Right cardiac atrium (tissue), 5 donors: Measurements from ENCODE around the gene PPFIA3. TPM values are rescaled to one million over a fixed set of nuclear protein-coding genes. Genes with fewer than 3 reads are reported as not detected.
"Not testable (repeated sequence)": the region's sequence is repeated elsewhere in the genome, so short reads cannot be mapped to it uniquely, and the experiment has no call there.

Experiments
- ATAC-seq, 2 donors: fragments of 200-7000 bp; cut with Tn5 transposase; one replicate each; pipeline versions ENCODE4 v1.8.0 to v1.9.1; 2020; ENCODE audit warnings: moderate library complexity in 2 of 2, mild to moderate bottlenecking in 1 of 2
- DNase-seq, 3 donors: peaks; one replicate each; pipeline ENCODE4 v3.0.0-alpha.2; 2020
- H3K27ac ChIP-seq: one replicate; pipeline ENCODE4 v1.5.1; 2013; ENCODE audit warnings: mild to moderate bottlenecking, low read length, control low read depth, moderate library complexity
- H3K27me3 ChIP-seq: one replicate; pipeline ENCODE4 v1.6.1; 2013; ENCODE audit not compliant: control insufficient read depth, insufficient read depth
- H3K4me1 ChIP-seq: one replicate; pipeline ENCODE4 v1.6.1; 2013; ENCODE audit warnings: low read length; ENCODE audit not compliant: control insufficient read depth, insufficient read depth
- H3K4me3 ChIP-seq: one replicate; pipeline ENCODE4 v1.5.1; 2013; ENCODE audit warnings: low read length, control low read depth
- H3K9me3 ChIP-seq: one replicate; pipeline ENCODE4 v1.6.1; 2013; ENCODE audit warnings: low read length; ENCODE audit not compliant: control insufficient read depth
- WGBS: extraction: QIAGEN DNeasy Blood & Tissue Kit; methylation state at CpG from one replicate; pipeline ENCODE4 v1.1.7; 2013; 5-methylcytosine and 5-hydroxymethylcytosine counted together
- intact Hi-C, 4 donors: fragments of 100-400 bp; cut with DNase I; formaldehyde crosslinking; loops; one replicate each; pipeline versions ENCODE4 v1.11.0 to v1.14.0; 2022 to 2023
- polyA plus RNA-seq: library from polyadenylated mRNA; stranded (reverse); fragments of 200-250 nt; gene quantifications from one replicate; pipeline ENCODE4 v1.2.3, GENCODE V29; 2013
- total RNA-seq, 4 donors: library from RNA; stranded (reverse); fragmentation: NEBNext Ultra II Directional; extraction: Animal tissue kit (Norgen Biotek cat#: 25700); gene quantifications; one replicate each; pipeline ENCODE4 v1.2.1, GENCODE V29; 2021
- donor health status: healthy with polysubstance abuse.
- donor health status: DM: no; HTN: yes; CAD: no.
- donor health status: DM: no; HTN: no; CAD: no.
- donor health status: DM: no; HTN: yes; CAD: no; lungs with severe emphysema.
- donor health status: DM: yes; HTN: yes; CAD: no.

The PPFIA3 gene
- total and polyA plus RNA-seq, 5 donors, result 9.5 to 13.2 (median 11.3) TPM

DNA sequence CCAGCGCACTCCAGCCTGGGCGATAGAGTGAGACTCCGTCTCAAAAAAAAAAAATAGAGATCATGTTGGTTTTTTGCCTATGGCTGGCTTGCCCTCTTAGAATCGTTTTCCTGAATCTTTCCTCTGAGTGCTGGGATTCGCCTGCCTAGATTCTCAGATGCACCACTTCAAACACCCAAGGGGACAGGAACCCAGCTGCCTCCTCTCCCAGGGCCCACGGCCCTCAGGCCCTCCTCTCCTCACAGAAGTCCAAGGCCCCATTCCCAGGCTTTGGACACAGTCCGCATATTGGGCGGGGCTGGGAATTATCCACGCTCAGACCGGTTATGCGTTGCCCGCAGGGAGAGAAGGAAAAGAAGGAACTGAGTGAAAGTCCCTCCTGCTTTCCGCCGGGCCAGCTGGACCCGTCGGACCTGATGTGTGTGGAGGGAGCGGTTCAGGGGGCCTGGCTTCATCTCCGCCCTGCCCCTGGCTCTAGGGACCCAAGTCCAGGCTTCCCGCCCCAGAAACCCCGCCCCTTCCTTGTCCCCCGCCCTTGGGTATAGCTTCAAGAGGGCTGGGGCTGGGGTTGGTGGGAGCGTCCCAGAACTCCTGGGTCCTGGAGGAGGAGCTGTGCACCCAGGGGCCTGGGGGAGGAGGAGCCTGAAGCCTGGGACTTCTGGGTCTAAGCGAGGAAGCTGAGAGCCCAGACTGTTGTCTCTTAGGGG, 5.8 kb downstream of the PPFIA3 start:
- H3K4me3 ChIP-seq, result no peak overlapping the region
- 35% methylated on average over 23 of the region's 23 CpGs for WGBS
- H3K4me1 ChIP-seq, result peaks cover 2% of the 10 kb centered on the region
- H3K27ac ChIP-seq, result no peak overlapping the region
- peak; percentile 44 to 79 (median 78) for DNase-seq
- ATAC-seq, result no peak
- intact Hi-C loops, result no loop called here
- no peaks in the 10 kb centered on the region for H3K9me3 ChIP-seq
- H3K27me3 ChIP-seq, result no peaks in the 10 kb centered on the region

DNA sequence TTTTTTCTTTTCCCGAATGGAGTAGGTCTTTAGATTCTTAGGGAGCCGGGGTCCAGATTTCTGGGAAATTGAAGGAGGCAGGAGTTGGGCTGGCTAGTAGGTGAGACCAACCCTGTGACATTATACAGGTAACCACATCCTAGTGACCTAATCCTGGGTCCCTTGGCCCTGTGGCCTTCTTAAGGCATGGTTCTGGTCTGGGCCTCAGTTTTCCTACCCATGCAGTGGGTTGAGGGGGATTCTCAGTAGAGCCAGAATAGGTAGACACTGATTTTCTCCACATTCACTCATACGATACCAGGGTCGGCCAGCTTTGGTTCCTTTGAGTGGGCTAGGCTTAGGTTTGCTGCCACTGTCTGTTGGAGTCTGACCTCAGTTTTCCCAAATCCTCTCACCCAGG, 7.2 kb downstream of the PPFIA3 start:
- DNase-seq, result peak in 1 of 3 donors; percentile 16
- intact Hi-C loops, result no loop called here
- ATAC-seq, result no peak
- Histone ChIP-seq H3K27ac (no peak overlapping the region), H3K4me3 (no peak overlapping the region), H3K4me1 (peaks cover 2% of the 10 kb centered on the region), H3K27me3 (no peaks in the 10 kb centered on the region), H3K9me3 (no peaks in the 10 kb centered on the region)
- 74% methylated on average over 4 of the region's 4 CpGs for WGBS

DNA sequence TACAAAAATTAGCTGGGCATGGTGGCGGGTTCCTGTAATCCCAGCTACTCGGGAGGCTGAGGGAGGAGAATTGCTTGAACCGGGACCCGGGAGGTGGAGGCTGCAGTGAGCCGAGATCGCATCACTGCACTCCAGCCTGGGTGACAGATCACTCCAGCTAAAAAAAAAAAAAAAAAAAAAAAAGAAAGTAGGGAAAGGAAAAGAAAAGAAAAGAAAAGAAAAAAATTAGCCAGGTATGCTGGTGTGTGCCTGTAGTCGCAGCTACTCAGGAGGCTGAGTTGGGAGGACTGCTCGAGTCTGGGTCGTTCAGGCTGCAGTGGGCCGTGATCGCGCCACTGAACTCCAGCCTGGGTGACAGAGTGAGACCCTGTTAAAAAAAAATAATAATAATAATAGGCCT, 7.9 kb downstream of the PPFIA3 start:
- intact Hi-C loops, H3K27me3 ChIP-seq, H3K9me3 ChIP-seq, H3K4me3 ChIP-seq, DNase-seq, ATAC-seq, H3K27ac ChIP-seq, H3K4me1 ChIP-seq: not testable (repeated sequence)
- WGBS, result 97% methylated on average over 12 of the region's 12 CpGs

DNA sequence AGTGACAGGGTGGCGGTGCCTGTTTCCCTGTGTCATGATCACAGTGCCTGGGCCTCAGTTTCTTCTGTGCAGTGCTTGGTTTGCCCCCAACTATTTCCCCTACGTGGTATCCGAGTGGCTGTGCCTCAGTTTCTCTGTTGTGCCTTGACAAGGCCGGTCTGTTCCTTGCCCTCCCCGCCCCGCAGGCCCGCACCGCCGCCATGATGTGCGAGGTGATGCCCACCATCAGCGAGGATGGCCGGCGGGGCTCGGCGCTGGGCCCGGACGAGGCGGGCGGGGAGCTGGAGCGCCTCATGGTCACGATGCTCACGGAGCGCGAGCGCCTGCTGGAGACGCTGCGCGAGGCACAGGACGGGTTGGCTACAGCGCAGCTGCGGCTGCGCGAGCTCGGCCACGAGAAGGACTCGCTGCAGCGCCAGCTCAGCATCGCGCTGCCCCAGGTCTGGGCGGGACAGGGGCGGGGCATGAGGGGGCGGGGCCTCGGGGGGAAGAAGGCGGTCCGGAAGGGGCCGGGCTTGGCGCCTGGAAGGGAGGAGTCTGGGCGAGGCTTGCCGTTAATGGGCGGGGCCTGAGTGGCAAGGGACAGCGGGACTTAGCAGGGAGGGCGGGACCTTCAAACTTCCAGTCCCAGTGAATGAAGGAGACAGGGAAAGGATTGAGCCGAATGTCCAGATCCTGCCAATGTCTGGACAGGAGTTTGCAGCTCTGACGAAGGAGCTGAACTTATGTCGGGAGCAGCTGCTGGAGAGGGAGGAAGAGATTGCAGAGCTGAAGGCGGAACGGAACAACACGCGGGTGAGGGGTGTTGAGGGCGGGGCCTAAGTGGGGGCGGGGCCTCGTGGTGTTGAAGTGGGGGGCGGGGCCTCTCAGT, 8.6 kb downstream of the PPFIA3 start:
- peak; percentile 97 for ATAC-seq
- intact Hi-C loops, result no loop called here

DNA sequence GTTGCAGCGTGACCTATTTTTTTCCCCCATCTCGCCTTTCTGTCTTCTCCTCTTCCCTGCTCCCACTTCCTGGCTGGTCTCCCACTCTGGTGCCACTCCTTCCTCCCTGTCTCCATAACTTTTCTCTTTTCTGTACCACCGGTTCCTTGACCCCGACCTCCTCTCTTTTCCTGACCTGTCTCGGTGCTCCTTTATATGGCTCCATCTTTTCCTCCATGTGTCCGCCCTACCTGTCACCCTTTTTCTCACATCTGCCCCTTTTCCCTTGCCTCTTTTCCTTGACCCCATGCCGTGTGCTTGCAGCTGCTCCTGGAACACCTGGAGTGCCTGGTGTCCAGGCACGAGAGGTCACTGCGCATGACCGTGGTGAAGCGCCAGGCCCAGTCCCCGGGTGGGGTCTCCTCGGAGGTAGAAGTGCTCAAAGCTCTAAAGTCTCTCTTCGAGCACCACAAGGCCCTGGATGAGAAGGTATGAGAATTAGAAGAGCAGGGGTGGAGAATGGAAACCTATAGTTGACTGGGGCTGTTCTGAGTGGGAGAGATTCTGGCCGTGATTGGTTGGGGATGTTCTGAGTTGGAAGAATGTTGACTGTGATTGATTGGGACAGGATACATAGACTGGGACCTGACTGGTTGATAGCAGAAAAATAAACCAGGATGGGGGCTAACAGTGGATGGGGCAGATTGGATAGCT, 9.3 kb downstream of the PPFIA3 start:
- intact Hi-C loops, result no loop called here
- no peaks in the 10 kb centered on the region for H3K27me3 ChIP-seq
- H3K4me1 ChIP-seq, result peaks cover 2% of the 10 kb centered on the region
- WGBS, result 66% methylated on average over 15 of the region's 15 CpGs
- no peaks in the 10 kb centered on the region for H3K9me3 ChIP-seq
- ATAC-seq (no peak), DNase-seq (peak in 1 of 3 donors; percentile 46)
- no peak overlapping the region for H3K27ac ChIP-seq
- H3K4me3 ChIP-seq, result peak overlapping the region; percentile 26

More for the DNA sequence above, 8.6 kb downstream of the PPFIA3 start:
- Histone ChIP-seq H3K4me3 (peak overlapping the region; percentile 26), H3K4me1 (peaks cover 2% of the 10 kb centered on the region), H3K27ac (no peak overlapping the region), H3K9me3 (no peaks in the 10 kb centered on the region), H3K27me3 (no peaks in the 10 kb centered on the region)
- 3% methylated on average over 63 of the region's 63 CpGs for WGBS
- peak; percentile 97 to 99 (median 97) for DNase-seq

DNA sequence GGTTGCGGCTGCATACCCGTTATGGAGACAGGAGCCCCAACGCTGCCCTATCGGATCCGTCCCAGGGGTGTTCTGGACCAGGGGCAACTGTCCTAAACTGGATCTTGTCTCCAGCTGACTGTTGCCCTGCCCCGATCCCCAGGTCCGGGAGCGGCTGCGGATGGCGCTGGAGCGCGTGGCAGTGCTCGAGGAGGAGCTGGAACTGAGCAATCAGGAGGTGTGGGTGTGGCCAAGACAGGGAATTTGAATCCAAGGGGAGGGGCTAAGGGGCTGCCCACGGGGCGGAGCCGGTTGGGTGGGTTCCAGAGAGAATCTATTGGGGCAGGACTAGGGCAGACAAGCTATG, 9.9 kb downstream of the PPFIA3 start:
- intact Hi-C loops, result no loop called here
- Histone ChIP-seq H3K4me1 (peaks cover 2% of the 10 kb centered on the region), H3K27me3 (no peaks in the 10 kb centered on the region), H3K4me3 (no peak overlapping the region), H3K27ac (no peak overlapping the region), H3K9me3 (no peaks in the 10 kb centered on the region)
- ATAC-seq, result no peak
- 65% methylated on average over 16 of the region's 16 CpGs for WGBS
- peak in 2 of 3 donors; percentile 59 to 77 for DNase-seq

DNA sequence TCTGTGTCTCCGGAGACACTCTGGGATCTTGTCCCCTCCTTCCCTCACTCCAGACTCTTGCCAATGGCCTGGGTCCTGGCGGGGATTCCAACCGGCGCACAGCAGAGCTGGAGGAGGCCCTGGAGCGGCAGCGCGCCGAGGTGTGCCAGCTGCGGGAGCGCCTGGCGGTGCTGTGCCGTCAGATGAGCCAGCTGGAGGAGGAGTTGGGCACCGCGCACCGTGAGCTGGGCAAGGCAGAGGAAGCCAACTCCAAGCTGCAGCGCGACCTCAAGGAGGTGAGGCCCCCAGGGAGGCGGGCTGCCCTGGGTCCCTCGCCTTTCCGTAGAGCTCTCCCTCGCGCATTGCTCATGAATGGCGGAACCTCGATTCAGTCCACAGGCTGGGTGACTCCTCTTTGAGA, 11.0 kb downstream of the PPFIA3 start:
- intact Hi-C loops, result no loop called here
- no peaks in the 10 kb centered on the region for H3K9me3 ChIP-seq
- H3K27ac ChIP-seq, result no peak overlapping the region
- ATAC-seq, result no peak
- WGBS, result 92% methylated on average over 24 of the region's 24 CpGs
- DNase-seq, result peak in 1 of 3 donors; percentile 45
- peaks cover 2% of the 10 kb centered on the region for H3K4me1 ChIP-seq
- no peak overlapping the region for H3K4me3 ChIP-seq
- no peaks in the 10 kb centered on the region for H3K27me3 ChIP-seq

DNA sequence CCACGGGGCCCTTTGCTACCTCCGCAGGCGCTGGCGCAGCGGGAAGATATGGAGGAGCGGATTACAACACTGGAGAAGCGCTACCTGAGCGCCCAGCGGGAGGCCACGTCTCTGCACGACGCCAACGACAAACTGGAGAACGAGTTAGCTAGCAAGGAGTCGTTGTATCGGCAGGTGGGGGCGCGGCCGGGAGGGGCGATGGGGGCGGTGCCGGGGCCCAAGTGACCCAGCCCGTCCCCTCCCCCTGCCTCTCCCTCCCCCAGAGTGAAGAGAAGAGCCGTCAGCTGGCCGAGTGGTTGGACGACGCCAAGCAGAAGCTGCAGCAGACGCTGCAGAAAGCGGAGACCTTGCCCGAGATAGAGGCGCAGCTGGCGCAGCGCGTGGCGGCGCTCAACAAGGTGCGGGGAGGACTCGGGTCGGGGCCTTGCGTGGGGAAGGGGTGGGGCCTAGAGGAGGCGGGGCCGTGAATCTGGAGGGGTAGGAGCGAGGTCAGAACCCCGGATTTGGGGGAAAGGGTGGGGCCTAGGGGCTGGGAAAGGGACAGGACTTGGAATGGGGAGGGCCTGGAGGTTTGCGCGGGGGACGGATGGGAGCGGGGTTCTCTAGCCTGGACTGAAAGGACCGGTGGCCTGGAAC, 13.7 kb downstream of the PPFIA3 start:
- Histone ChIP-seq H3K4me3 (peak overlapping the region; percentile 4), H3K4me1 (no peaks in the 10 kb centered on the region), H3K27ac (no peak overlapping the region)

DNA sequence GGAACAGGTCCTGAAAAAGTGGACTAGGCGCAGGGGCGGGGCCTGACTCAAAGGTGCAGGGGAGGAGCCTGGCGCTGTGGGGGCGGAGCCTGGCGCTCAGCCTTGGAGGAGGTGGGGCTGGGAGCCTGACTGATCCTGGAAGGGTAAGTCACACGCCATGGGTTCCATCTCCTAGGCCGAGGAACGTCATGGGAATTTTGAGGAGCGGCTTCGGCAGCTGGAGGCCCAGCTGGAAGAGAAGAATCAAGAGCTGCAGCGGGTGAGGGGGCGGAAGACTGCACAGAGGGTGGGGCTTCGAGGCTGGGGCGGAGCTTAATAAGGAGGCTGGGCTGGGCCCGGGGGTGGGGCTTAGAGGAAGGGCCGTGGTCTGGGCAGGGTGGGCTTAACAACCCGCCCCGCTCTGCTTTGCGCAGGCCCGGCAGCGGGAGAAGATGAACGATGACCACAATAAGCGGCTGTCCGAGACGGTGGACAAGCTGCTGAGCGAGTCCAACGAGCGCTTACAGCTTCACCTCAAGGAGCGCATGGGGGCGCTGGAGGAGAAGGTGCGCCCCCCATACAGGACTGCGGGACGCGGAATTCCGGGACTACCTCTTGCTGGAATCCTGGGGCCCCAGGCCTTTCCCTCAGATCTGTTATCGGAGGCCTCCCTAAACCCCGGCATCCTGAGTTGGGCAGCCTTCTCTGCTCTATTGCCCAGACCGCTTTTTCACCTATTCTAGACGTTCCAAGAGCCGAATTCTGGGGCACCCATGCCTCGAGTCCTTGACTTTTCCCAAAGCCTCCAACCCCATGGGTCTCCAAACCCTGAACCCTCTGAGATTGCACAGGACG, 14.5 kb downstream of the PPFIA3 start:
- Histone ChIP-seq H3K4me1 (no peaks in the 10 kb centered on the region), H3K27me3 (no peaks in the 10 kb centered on the region), H3K27ac (no peak overlapping the region), H3K4me3 (peak overlapping the region; percentile 4), H3K9me3 (no peaks in the 10 kb centered on the region)
- WGBS, result 43% methylated on average over 42 of the region's 42 CpGs
- peak; percentile 66 to 76 for ATAC-seq
- intact Hi-C loops, result no loop called here
- DNase-seq, result peak; percentile 76 to 92 (median 89)

More for the DNA sequence above, 13.7 kb downstream of the PPFIA3 start:
- no peaks in the 10 kb centered on the region for H3K9me3 ChIP-seq
- H3K27me3 ChIP-seq, result no peaks in the 10 kb centered on the region
- peak; percentile 19 to 33 for ATAC-seq
- intact Hi-C loops, result no loop called here
- 20% methylated on average over 49 of the region's 49 CpGs for WGBS
- DNase-seq, result peak; percentile 75 to 91 (median 88)

DNA sequence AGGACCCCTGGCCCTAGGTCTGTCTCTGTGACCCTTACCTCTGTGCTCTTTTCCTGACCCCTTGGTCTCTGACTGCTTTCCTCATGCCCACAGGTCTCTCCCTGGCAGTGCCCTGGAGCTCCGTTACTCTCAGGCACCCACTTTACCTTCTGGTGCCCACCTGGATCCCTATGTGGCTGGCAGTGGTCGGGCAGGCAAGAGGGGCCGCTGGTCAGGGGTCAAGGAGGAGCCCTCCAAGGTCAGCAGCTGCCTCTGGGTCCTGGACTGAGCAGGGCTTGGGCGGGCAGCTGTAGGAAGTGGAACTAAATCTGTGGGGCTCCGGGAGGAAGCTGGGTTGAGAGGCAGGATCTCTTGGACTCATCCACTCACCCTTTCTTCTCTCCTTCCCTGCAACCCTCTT, 16.3 kb downstream of the PPFIA3 start:
- intact Hi-C loops, result no loop called here
- 88% methylated on average over 5 of the region's 5 CpGs for WGBS
- Histone ChIP-seq H3K27ac (peak overlapping the region; percentile 60), H3K9me3 (no peaks in the 10 kb centered on the region), H3K4me3 (no peak overlapping the region), H3K27me3 (no peaks in the 10 kb centered on the region), H3K4me1 (no peaks in the 10 kb centered on the region)
- ATAC-seq, result no peak
- DNase-seq, result peak in 1 of 3 donors; percentile 52
